Measurements from ENCODE around the gene ZC4H2. TPM values are rescaled to one million over a fixed set of nuclear protein-coding genes. Genes with fewer than 3 reads are reported as not detected.

ZC4H2 gene
- total RNA-seq, 1 experiment from 2014 or later = 11.7 TPM

- no peaks in the 10 kb centered on the region for H3K27me3 ChIP-seq (ENCODE audit: control insufficient read depth, insufficient read depth, low read length)
- no TSS peak for BruUV-seq (replicated peaks)
- no peaks in the 10 kb centered on the region for H3K36me3 ChIP-seq (ENCODE audit: control insufficient read depth, insufficient read depth, low read length)
- ATAC-seq (no peak), DNase-seq (ENCODE audit: low read depth, low spot score) (no peak)
- TF ChIP-seq REST (IDR thresholded peaks at IDR 0.05; ENCODE audit: insufficient read depth in 1 of 2, low read depth in 2 of 2, low read length in 1 of 2) (no peak), CTCF (IDR thresholded peaks at IDR 0.05) (no peak), TCF7L2 (IDR thresholded peaks at IDR 0.05; ENCODE audit: low read depth, low read length) (no peak), POLR2AphosphoS5 (IDR thresholded peaks at IDR 0.05; ENCODE audit: low read depth, low read length) (no peak), SIN3A (IDR thresholded peaks at IDR 0.05; ENCODE audit: borderline replicate concordance, insufficient read depth, low read depth, low read length) (no peak)
- H3K9me3 ChIP-seq (ENCODE audit: control insufficient read depth, insufficient read depth, low read depth, low read length) = 0 out of 2 replicates have a peak, but pooled peaks cover 4% of the 10 kb centered on the region
- ChIA-PET CTCF (no interaction called here), POLR2A (no interaction called here)
- intact Hi-C loops (cut with micrococcal nuclease; ENCODE audit: unreplicated experiment) = no loop called here
- H3K4me3 ChIP-seq (ENCODE audit: low read depth in 2 of 2, low read length in 2 of 2) = no peak overlapping the region
- H3K4me1 ChIP-seq (ENCODE audit: control insufficient read depth, insufficient read depth, low read length) = no peaks in the 10 kb centered on the region
- in situ Hi-C loops (cut with HindIII; ENCODE audit: low pct_unique_long_range_greater_than_20kb, low sequenced_read_pairs) = no loop called here
- no peak overlapping the region for H3K27ac ChIP-seq (ENCODE audit: low read length)
Measured at GRCh38 chrX:64867217-64867616, 109.0 kb downstream of the ZC4H2 start.

Other genes with a start within 250 kb of the ZC4H2 start
- gene ZC3H12B, start 58.4 kb upstream of the ZC4H2 start, total RNA-seq (2021; ENCODE audit: unreplicated experiment) = 4.0 TPM

Measured in Panc1 (cell line).